ENCODE measurements around the gene SWSAP1.
"Not testable (repeated sequence)": the region's sequence is repeated elsewhere in the genome, so short reads cannot be mapped to it uniquely, and the experiment has no call there.

Gene SWSAP1

GRCh38 chr19:11335449-11336146, 38.9 kb upstream of the SWSAP1 start:
- H3K4me3 ChIP-seq (ENCODE audit: control insufficient read depth, low read depth, low read length) = no peak overlapping the region
- TF ChIP-seq, protein P1, sequence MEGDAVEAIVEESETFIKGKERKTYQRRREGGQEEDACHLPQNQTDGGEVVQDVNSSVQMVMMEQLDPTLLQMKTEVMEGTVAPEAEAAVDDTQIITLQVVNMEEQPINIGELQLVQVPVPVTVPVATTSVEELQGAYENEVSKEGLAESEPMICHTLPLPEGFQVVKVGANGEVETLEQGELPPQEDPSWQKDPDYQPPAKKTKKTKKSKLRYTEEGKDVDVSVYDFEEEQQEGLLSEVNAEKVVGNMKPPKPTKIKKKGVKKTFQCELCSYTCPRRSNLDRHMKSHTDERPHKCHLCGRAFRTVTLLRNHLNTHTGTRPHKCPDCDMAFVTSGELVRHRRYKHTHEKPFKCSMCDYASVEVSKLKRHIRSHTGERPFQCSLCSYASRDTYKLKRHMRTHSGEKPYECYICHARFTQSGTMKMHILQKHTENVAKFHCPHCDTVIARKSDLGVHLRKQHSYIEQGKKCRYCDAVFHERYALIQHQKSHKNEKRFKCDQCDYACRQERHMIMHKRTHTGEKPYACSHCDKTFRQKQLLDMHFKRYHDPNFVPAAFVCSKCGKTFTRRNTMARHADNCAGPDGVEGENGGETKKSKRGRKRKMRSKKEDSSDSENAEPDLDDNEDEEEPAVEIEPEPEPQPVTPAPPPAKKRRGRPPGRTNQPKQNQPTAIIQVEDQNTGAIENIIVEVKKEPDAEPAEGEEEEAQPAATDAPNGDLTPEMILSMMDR (IDR thresholded peaks at IDR 0.05; ENCODE audit: control insufficient read depth, insufficient read depth, low read depth, low read length, missing control alignments) = no peak
- DNase-seq (ENCODE audit: low read depth) = no peak

- TF ChIP-seq, protein P1 (IDR thresholded peaks at IDR 0.05; ENCODE audit: control insufficient read depth, insufficient read depth, low read depth, low read length, missing control alignments) = no peak
- no peak for DNase-seq (ENCODE audit: low read depth)
- H3K4me3 ChIP-seq (ENCODE audit: control insufficient read depth, low read depth, low read length) = no peak overlapping the region
Observed at GRCh38 chr19:11337080-11337479, 37.4 kb upstream of the SWSAP1 start.

GRCh38 chr19:11338121-11338520, 36.3 kb upstream of the SWSAP1 start:
- TF ChIP-seq, protein P1 (IDR thresholded peaks at IDR 0.05; ENCODE audit: control insufficient read depth, insufficient read depth, low read depth, low read length, missing control alignments) = no peak
- DNase-seq (ENCODE audit: low read depth) = no peak
- H3K4me3 ChIP-seq (ENCODE audit: control insufficient read depth, low read depth, low read length) = no peak overlapping the region

DNA sequence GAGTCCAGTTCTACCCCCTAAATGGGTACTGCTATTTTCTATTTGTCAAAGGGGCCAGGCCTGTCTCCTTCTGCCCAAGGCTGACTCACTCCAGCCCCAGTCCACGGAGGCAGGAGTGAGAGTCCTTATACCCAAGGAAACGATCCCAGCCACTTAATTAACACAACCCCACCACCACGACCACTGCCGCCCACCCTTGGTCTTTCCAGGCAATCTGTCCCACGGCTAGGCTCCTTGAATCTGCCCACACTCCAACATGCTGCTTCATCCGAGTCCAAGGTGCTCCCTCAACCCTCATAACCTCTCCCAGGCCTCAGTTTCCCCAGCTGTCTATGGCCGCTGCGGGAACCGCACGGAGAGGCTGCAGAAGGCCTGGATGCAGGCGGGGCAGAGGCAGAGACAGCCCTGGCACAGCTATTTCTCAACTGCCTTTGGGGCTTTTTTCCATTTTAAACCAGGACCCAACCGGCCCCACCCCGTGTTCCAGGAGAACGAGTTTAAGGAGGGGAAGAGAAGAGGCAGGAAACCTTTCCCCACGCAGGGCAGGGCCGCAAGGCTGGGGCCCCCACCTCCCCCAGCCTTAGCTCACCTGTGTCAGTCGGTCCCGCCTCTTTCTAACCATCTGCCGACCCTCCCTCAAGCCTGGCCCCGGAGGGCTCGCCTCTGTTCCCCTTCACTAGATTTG, 35.8 kb upstream of the SWSAP1 start:
- DNase-seq (ENCODE audit: low read depth) = no peak
- TF ChIP-seq, protein P1 (IDR thresholded peaks at IDR 0.05; ENCODE audit: control insufficient read depth, insufficient read depth, low read depth, low read length, missing control alignments) = no peak
- peak overlapping the region; percentile 63 for H3K4me3 ChIP-seq (ENCODE audit: control insufficient read depth, low read depth, low read length)

DNA sequence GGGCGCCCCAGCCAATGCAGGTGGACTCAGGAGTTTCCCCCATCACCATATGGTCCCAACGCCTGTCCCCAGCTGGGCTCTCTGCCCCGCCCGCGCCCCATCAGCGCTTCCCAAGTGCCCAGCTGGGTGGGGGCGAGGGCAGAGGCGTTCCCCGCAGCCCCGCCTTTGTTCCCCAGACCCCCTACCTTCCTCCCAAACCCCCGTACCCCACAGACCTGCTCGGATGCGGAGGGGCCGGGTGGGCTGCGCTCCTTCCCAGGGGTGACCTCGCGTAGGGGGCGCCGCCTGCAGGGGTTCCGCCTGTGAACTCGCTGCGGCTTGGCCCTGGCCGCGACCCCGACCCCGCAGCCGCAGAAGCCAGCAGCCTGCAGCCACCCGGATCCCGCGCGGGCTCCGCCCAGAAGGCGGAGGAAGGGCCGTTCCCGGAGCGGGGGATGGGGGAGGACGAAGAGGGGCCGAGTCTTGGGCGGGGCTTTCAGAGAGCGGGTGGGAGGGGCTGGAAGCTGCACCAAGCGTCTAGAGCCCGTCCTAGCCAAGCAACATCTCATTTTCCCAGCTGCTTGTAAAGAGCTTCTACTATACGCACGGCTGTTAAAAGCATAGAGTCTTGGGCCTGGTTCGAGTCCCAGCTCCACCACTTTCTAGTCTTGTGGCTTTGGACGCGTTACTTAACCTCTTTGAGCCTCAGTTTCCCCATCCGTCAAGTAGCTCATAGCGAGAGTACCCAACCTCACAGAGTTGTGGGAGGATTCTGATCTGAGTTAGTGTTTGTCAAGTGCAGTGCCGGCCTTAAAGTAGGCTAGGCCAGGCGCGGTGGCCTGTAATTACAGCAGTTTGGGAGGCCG, 35.0 kb upstream of the SWSAP1 start, which contains the start of gene RAB3D:
Gene RAB3D (minus strand): TSS at position 404 of the 845 bp plus-strand sequence. CDS start 2,258 bp downstream, outside the sequence.
- H3K4me3 ChIP-seq (ENCODE audit: control insufficient read depth, low read depth, low read length) = peak within 1 kb of the TSS; percentile 63
- TF ChIP-seq, protein P1 (IDR thresholded peaks at IDR 0.05; ENCODE audit: control insufficient read depth, insufficient read depth, low read depth, low read length, missing control alignments) = no peak
- DNase-seq (ENCODE audit: low read depth) = peak; percentile 44

- DNase-seq (ENCODE audit: low read depth); H3K4me3 ChIP-seq (ENCODE audit: control insufficient read depth, low read depth, low read length): not testable (repeated sequence)
Observed at GRCh38 chr19:11340099-11340467, 34.4 kb upstream of the SWSAP1 start.
